Activated naive CD4-positive, alpha-beta T cell treated with anti-CD3 and anti-CD28 coated beads, Interleukin-2, amount 50 U/mL, for 16 hours (primary cell): ENCODE data around the gene MPDU1.
"Not testable (repeated sequence)": the region's sequence is repeated elsewhere in the genome, so short reads cannot be mapped to it uniquely, and the experiment has no call there.

Source experiments
- DNase-seq: peaks from one replicate; pipeline ENCODE4 v3.0.0-alpha.2; 2020

The MPDU1 gene

GRCh38 chr17:7582396-7583252 is 1.0 kb upstream of the MPDU1 start:
- DNase-seq: no peak

- DNase-seq: no peak
Measured at GRCh38 chr17:7586673-7587419, 3.2 kb downstream of the MPDU1 start.

- no peak for DNase-seq
Measured at GRCh38 chr17:7587420-7588151, 3.9 kb downstream of the MPDU1 start.

DNA sequence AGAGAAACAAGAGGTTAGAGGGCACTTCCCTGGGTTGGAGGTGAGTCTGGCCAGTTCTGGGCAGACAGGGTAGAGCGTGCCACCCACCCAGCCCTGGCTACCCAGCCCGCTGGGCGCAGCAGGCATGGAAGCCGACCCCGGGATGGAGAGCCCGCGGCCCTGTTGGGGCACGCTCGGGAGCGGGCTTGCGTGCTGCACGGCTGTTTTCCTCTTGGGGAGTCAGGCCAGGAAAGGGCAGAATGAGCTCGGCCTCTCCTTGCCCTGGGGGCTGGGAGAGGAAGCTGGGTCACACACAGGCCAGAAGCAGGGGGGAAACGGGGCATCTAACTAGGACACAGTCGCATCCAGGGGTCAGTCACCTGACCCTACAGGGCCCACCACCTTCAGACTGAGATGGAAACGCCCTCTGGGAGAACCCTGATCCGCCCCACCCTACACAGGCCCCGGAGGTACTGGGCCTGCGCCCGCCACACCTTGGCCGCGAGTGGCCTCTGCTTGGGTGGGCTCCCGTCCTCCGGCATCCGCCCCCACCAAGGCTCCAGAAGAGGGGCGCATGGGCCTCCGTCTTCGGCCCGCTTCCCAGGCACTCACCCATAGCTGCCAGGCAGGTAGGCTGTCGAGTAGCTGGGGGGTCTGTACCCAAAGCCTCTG is 5.0 kb downstream of the MPDU1 start:
- no peak for DNase-seq

- peak; percentile 70 for DNase-seq
Measured at GRCh38 chr17:7589204-7589868, 5.7 kb downstream of the MPDU1 start.

DNA sequence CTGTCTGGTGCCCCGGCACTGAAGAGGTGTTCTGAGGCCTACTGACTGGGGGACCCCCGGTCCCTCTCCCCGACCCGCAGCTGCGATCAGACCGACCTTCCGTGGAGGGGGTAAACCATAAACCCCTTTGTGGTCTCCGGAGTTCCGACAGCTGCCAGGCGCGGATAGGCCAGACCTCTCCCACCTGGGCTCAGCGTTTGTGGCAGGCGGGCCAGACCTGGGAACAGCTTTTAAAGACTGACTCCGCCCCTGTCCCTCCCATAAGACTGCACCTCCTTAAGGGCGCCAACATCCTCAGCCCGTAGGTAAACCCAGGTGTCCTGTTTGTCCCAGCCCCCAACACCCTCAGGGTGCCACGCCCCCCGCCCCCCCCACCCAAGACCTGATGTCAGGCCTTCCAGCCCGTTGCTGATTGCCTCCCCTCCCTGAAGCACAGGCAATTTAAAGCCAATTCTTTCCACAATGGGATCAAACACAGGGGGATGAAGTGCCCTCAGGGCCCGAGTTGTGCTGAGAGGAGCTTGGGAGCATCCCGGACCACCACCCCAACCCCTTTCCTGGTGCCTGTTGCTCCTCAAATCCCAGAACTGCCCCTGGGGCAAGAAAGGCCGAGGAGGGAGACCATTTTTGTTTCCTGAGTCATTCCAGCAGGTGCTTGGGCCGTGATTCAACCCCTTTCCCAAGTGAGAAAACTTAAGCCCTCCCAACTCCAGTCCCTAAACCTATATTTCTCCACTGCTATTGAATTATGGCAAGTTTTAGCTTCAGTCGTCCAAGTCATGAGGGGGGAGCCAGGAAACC is 6.4 kb downstream of the MPDU1 start, which contains the start of gene SOX15:
TSS of gene SOX15 (minus strand) at position 204 of the 801 bp plus-strand sequence. CDS start 418 bp downstream, outside the sequence.
- no peak for DNase-seq

DNA sequence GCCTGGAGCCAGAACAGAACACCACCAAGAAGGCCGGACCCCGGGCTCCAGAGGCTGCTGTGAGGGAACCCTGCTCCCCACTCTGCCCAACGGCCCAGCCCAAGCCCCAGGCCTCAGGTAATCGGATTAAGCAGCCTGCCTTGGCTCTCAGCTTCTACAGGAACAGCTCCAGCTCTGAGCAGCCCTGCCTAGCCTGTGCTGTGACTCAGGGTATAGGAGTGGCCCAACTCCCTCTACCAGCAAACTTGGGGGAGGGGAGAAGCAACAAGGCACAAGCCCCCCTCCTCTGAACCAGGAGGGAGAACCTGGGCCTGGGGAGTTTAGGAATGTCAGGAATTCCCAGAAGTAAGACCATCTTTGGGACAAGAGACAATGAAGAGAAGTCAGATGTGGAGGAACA is 7.1 kb downstream of the MPDU1 start:
- DNase-seq: no peak

DNA sequence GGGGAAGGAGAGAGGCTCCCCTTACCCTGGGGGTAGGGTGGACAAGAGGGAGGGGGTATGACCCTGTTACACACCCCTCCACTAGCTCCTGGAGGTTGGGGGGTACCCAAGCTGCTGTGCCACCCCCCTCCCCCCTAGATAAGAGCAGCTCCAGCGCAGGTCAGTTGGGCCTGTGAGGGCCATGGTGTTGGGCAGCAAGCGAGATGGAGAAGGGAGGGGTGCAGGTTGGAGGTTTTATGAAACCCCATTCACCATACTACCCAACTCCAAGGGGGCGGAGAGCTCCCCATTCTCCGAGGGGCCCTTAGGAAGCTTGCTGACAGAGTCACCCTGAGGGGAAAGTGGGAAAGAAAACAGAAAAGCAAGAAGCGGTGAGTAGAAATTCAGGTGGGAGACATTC is 7.9 kb downstream of the MPDU1 start:
- DNase-seq: no peak

GRCh38 chr17:7592422-7593021 is 8.9 kb downstream of the MPDU1 start:
- DNase-seq: no peak

- no peak for DNase-seq
Measured at GRCh38 chr17:7593296-7593695, 9.6 kb downstream of the MPDU1 start.

GRCh38 chr17:7597561-7597960 is 13.9 kb downstream of the MPDU1 start:
- not testable (repeated sequence) for DNase-seq

GRCh38 chr17:7606280-7606679 is 22.6 kb downstream of the MPDU1 start:
- no peak for DNase-seq

GRCh38 chr17:7610641-7611040 is 27.0 kb downstream of the MPDU1 start:
- no peak for DNase-seq

DNA sequence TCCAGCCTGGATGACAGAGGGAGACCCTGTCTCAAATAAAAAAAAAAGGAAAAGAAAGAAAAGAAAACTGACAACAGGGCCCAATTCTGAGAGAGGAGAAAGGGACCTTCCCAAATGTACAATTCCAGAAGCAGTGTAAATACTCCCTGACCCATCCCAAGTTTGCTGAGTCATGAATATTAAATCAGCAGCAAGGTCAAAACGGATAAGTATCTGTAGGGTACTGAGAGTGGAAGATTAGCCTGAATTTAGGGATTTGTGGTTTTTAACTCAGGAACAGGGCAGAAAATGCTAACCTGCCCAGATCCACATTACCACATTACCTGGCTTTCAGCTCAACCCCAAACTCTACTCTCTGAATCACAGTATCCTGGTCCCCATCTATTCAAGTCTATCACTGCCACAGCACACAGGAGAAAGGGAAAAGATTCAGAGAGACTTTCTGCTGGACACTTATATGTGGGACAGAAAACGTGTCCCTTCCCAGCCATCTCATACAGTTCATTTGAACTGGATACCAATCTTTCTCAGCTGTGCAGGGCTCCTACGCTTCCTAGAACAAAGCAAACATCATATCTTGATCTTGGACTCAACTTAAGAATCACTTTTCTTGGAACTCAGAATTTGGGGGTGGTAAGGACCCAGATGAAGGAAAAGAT is 28.1 kb downstream of the MPDU1 start:
- DNase-seq: no peak

- no peak for DNase-seq
Measured at GRCh38 chr17:7612294-7612640, 28.6 kb downstream of the MPDU1 start.

DNA sequence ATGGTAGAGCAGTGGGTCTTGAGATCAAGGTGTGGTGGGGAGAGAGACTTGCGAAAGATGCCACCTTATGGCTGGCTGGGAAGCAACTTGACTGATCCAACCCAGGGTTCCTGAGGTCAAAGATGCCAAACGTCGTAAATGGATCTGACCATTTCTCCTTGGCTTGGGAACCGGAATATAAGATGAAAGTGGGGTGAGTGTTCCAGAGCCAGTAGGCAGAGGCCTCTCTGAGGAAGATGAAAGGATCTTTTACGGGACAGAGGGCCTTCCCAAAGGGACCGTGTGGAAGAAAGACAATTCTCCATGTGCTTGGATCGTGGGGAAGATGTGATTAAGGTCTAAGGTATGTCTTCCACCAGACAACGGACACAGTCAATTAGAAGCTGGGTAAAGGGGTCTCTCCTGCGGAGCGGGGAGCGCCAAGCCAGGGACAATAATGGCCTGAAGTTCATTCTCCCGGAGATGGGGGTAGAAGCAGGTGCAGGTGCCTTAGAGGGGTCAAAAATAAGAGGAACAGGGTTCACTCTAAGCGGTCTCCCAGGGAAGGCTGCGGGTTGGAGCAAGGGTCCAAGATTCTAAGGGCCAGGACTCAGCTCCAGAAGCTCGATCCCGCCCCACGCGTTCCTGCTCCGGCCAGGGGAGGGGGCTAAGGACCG is 30.2 kb downstream of the MPDU1 start:
- DNase-seq: no peak

GRCh38 chr17:7614425-7615264 is 31.0 kb downstream of the MPDU1 start, which contains the start of gene FXR2:
Gene FXR2, minus strand, starts transcription at chr17:7614897. Its CDS starts 365 bp downstream, at chr17:7614532.
- peak; percentile 99 for DNase-seq

GRCh38 chr17:7615265-7615747 is 31.7 kb downstream of the MPDU1 start:
- DNase-seq: no peak

- DNase-seq: no peak
Measured at GRCh38 chr17:7618608-7619007, 35.0 kb downstream of the MPDU1 start.
